Astrocyte (in vitro differentiated cells and primary cell): ENCODE data around the gene SOX13. TPM values are rescaled to one million over a fixed set of nuclear protein-coding genes. Genes with fewer than 3 reads are reported as not detected.

Experiments
- DNase-seq: peaks from one replicate; pipeline ENCODE4 v3.0.0-alpha.2; 2010; ENCODE audit warnings: low read depth
- FAIRE-seq: peaks from 2 replicates; lab custom pipeline; 2011; peaks lifted over from hg19 to GRCh38; lab: Jason Lieb, UNC
- H2AFZ ChIP-seq: 2 replicates; pipeline ENCODE4 v1.6.0; 2012; ENCODE audit warnings: low read depth, low read length, inconsistent platforms
- H3K27ac ChIP-seq: 2 replicates; pipeline ENCODE4 v1.5.1; 2011; ENCODE audit warnings: low read depth, low read length, inconsistent platforms
- H3K27me3 ChIP-seq: 2 replicates; pipeline ENCODE4 v1.6.0; 2011; ENCODE audit warnings: low read length, inconsistent platforms; ENCODE audit not compliant: insufficient read depth
- H3K36me3 ChIP-seq: 2 replicates; pipeline ENCODE4 v1.5.1; 2011; ENCODE audit warnings: low read length, inconsistent platforms; ENCODE audit not compliant: insufficient read depth
- H3K4me1 ChIP-seq: 2 replicates; pipeline ENCODE4 v1.5.1; 2011; ENCODE audit warnings: low read length, inconsistent platforms; ENCODE audit not compliant: insufficient read depth
- H3K4me2 ChIP-seq: 2 replicates; pipeline ENCODE4 v1.6.0; 2012; ENCODE audit warnings: low read length, inconsistent platforms
- H3K4me3 ChIP-seq: 2 replicates; pipeline ENCODE4 v1.5.1; 2011; ENCODE audit warnings: low read depth, mild to moderate bottlenecking, low read length, inconsistent platforms; ENCODE audit not compliant: insufficient read depth
- H3K79me2 ChIP-seq: 2 replicates; pipeline ENCODE4 v1.6.0; 2012; ENCODE audit warnings: mild to moderate bottlenecking, low read length, inconsistent platforms; ENCODE audit not compliant: insufficient read depth
- H3K9ac ChIP-seq: 2 replicates; pipeline ENCODE4 v1.6.0; 2012; ENCODE audit warnings: mild to moderate bottlenecking, low read length, inconsistent platforms
- H3K9me3 ChIP-seq: 2 replicates; pipeline ENCODE4 v1.5.1; 2012; ENCODE audit warnings: low read depth, mild to moderate bottlenecking, low read length, inconsistent platforms; ENCODE audit not compliant: insufficient read depth
- H4K20me1 ChIP-seq: 2 replicates; pipeline ENCODE4 v1.6.0; 2012; ENCODE audit warnings: low read length, inconsistent platforms; ENCODE audit not compliant: insufficient read depth
- H3K27ac Mint-ChIP-seq: one replicate; pipeline ENCODE4 v1.8.0; 2021; ENCODE audit warnings: mild to moderate bottlenecking, mixed read lengths; ENCODE audit not compliant: unreplicated experiment
- H3K27me3 Mint-ChIP-seq: one replicate; pipeline ENCODE4 v1.8.0; 2021; ENCODE audit warnings: low read depth, mixed read lengths; ENCODE audit not compliant: unreplicated experiment
- H3K36me3 Mint-ChIP-seq: one replicate; pipeline ENCODE4 v1.8.0; 2021; ENCODE audit warnings: low read depth, mixed read lengths; ENCODE audit not compliant: unreplicated experiment
- H3K4me1 Mint-ChIP-seq: one replicate; pipeline ENCODE4 v1.8.0; 2021; ENCODE audit warnings: low read depth, mixed read lengths; ENCODE audit not compliant: unreplicated experiment
- H3K4me3 Mint-ChIP-seq: one replicate; pipeline ENCODE4 v1.8.0; 2021; ENCODE audit warnings: mild to moderate bottlenecking, moderate library complexity, mixed read lengths; ENCODE audit not compliant: unreplicated experiment
- H3K9me3 Mint-ChIP-seq: one replicate; pipeline ENCODE4 v1.8.0; 2021; ENCODE audit warnings: mild to moderate bottlenecking, mixed read lengths; ENCODE audit not compliant: unreplicated experiment
- EZH2 ChIP-seq: IDR thresholded peaks from 2 replicates; pipeline ENCODE4 v1.6.1; 2012; ENCODE audit warnings: mild to moderate bottlenecking, low read length, inconsistent platforms; ENCODE audit not compliant: insufficient read depth
- total RNA-seq: library from RNA; stranded (reverse); gene quantifications from 2 replicates; pipeline ENCODE4 v1.2.1, GENCODE V29; 2021
- TF ChIP-seq, protein P1 (sequence below): IDR thresholded peaks from 2 replicates; pipeline ENCODE4 v1.5.1; 2011; ENCODE audit warnings: low read depth, mild to moderate bottlenecking, inconsistent platforms, low read length, moderate library complexity; ENCODE audit not compliant: insufficient read depth

SOX13 gene
- total RNA-seq, 1 donor from 2014 or later: 12.4 TPM

GRCh38 chr1:204128964-204129896 is 56.3 kb downstream of the SOX13 start:
- peaks cover 35% of the 10 kb centered on the region for H3K4me1 ChIP-seq

GRCh38 chr1:204130178-204130577 is 57.3 kb downstream of the SOX13 start:
- Histone ChIP-seq H3K4me2 (peak overlapping the region; percentile 69), H3K4me1 (peaks cover 35% of the 10 kb centered on the region), H3K9me3 (no peaks in the 10 kb centered on the region), H3K27me3 (no peaks in the 10 kb centered on the region), H2AFZ (no peak overlapping the region), H3K4me3 (no peak overlapping the region), H3K9ac (no peak overlapping the region), H3K36me3 (no peaks in the 10 kb centered on the region), H4K20me1 (no peaks in the 10 kb centered on the region), H3K79me2 (no peaks in the 10 kb centered on the region), H3K27ac (peak overlapping the region; percentile 41)
- Mint-ChIP-seq H3K9me3 (no peaks in the 10 kb centered on the region), H3K4me3 (no peak overlapping the region), H3K27ac (no peak overlapping the region), H3K36me3 (peaks cover 2% of the 10 kb centered on the region), H3K4me1 (peaks cover 15% of the 10 kb centered on the region), H3K27me3 (peaks cover 2% of the 10 kb centered on the region)
- FAIRE-seq: no peak
- TF ChIP-seq EZH2: no peak
- TF ChIP-seq, protein P1, sequence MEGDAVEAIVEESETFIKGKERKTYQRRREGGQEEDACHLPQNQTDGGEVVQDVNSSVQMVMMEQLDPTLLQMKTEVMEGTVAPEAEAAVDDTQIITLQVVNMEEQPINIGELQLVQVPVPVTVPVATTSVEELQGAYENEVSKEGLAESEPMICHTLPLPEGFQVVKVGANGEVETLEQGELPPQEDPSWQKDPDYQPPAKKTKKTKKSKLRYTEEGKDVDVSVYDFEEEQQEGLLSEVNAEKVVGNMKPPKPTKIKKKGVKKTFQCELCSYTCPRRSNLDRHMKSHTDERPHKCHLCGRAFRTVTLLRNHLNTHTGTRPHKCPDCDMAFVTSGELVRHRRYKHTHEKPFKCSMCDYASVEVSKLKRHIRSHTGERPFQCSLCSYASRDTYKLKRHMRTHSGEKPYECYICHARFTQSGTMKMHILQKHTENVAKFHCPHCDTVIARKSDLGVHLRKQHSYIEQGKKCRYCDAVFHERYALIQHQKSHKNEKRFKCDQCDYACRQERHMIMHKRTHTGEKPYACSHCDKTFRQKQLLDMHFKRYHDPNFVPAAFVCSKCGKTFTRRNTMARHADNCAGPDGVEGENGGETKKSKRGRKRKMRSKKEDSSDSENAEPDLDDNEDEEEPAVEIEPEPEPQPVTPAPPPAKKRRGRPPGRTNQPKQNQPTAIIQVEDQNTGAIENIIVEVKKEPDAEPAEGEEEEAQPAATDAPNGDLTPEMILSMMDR: no peak
- DNase-seq: no peak

More at GRCh38 chr1:204128964-204129896, 56.3 kb downstream of the SOX13 start:
- peaks cover 2% of the 10 kb centered on the region for H3K36me3 Mint-ChIP-seq
- H3K27me3 Mint-ChIP-seq: peaks cover 2% of the 10 kb centered on the region
- no peaks in the 10 kb centered on the region for H3K9me3 Mint-ChIP-seq
- TF ChIP-seq EZH2: no peak
- TF ChIP-seq, protein P1: peak; percentile 45
- no peaks in the 10 kb centered on the region for H4K20me1 ChIP-seq
- H3K79me2 ChIP-seq: no peaks in the 10 kb centered on the region
- peak overlapping the region; percentile 51 for H3K9ac ChIP-seq
- peak overlapping the region; percentile 63 for H3K27ac Mint-ChIP-seq
- H3K36me3 ChIP-seq: no peaks in the 10 kb centered on the region
- H3K9me3 ChIP-seq: no peaks in the 10 kb centered on the region
- no peak for FAIRE-seq
- peak; percentile 30 for DNase-seq
- peaks cover 15% of the 10 kb centered on the region for H3K4me1 Mint-ChIP-seq
- peak overlapping the region; percentile 7 for H3K4me3 ChIP-seq
- peak overlapping the region; percentile 60 for H3K4me2 ChIP-seq
- peak overlapping the region; percentile 67 for H2AFZ ChIP-seq
- no peaks in the 10 kb centered on the region for H3K27me3 ChIP-seq
- no peak overlapping the region for H3K4me3 Mint-ChIP-seq
- H3K27ac ChIP-seq: no peak overlapping the region
